B cell (primary cell): Measurements from ENCODE around the gene CDKN2D. TPM values are rescaled to one million over a fixed set of nuclear protein-coding genes. Genes with fewer than 3 reads are reported as not detected.

Source experiments
- ATAC-seq: fragments of 200-7000 bp; cut with Tn5 transposase; one replicate; pipeline ENCODE4 v1.10.0; 2021; ENCODE audit warnings: low read depth, mild to moderate bottlenecking, moderate number of reproducible peaks, moderate library complexity
- CTCF ChIA-PET: fragments of 350-600 bp; sonication (Branson Sonifier 250); formaldehyde crosslinking; loops from one replicate; lab custom pipeline; 2021; ENCODE audit warnings: antibody characterized with exemption, inconsistent platforms; lab: Charles Lee
- POLR2A ChIA-PET: fragments of 350-600 bp; sonication (Branson Sonifier 250); formaldehyde crosslinking; loops from one replicate; lab custom pipeline; 2021; ENCODE audit warnings: antibody characterized with exemption; lab: Charles Lee
- DNase-seq: peaks from one replicate; pipeline ENCODE4 v3.0.0; 2013
- H2AFZ ChIP-seq: 2 replicates; pipeline ENCODE4 v1.6.1; 2012; ENCODE audit warnings: mild to moderate bottlenecking, low read depth, low read length; ENCODE audit not compliant: insufficient read depth, poor library complexity, severe bottlenecking
- H3K27ac ChIP-seq, 2 donors: 1 replicate in 1 of 2; 2 replicates in 1 of 2; pipeline ENCODE4 v1.5.1; 2012 to 2013; ENCODE audit warnings: low read length in 2 of 2, mild to moderate bottlenecking in 2 of 2, moderate library complexity in 1 of 2
- H3K27me3 ChIP-seq, 4 experiments: fragments of 200-600 bp in 1 of 4; sonication (generic) in 1 of 4; replicated peaks in 1 of 4; 1 replicate in 2 of 4; 2 replicates in 2 of 4; pipeline versions ENCODE4 v1.6.1 to v1.7.0; 2013 to 2016; ENCODE audit warnings: low read length in 3 of 4, mild to moderate bottlenecking in 2 of 4, mixed read lengths in 1 of 4, moderate library complexity in 1 of 4; ENCODE audit not compliant: insufficient read depth in 4 of 4, control insufficient read depth in 3 of 4; ENCODE audit errors: control extremely low read depth in 1 of 4
- H3K36me3 ChIP-seq, 2 experiments: replicated peaks in 1 of 2; 1 replicate in 1 of 2; 2 replicates in 1 of 2; pipeline versions ENCODE4 v1.6.1 to v1.7.1; 2013; ENCODE audit warnings: low read length in 1 of 2; ENCODE audit not compliant: insufficient read depth in 2 of 2, control insufficient read depth in 1 of 2; ENCODE audit errors: control extremely low read depth in 1 of 2, extremely low read depth in 1 of 2
- H3K4me1 ChIP-seq, 2 donors: fragments of 200-600 bp in 1 of 2; sonication (generic) in 1 of 2; 1 replicate in 1 of 2; 2 replicates in 1 of 2; pipeline versions ENCODE4 v1.5.1 to v1.6.1; 2013 to 2017; ENCODE audit warnings: low read length in 2 of 2; ENCODE audit not compliant: control insufficient read depth in 2 of 2, insufficient read depth in 2 of 2
- H3K4me2 ChIP-seq: replicated peaks from 2 replicates; pipeline ENCODE3; 2012; ENCODE audit warnings: mild to moderate bottlenecking, low read depth, low read length; ENCODE audit not compliant: poor library complexity, severe bottlenecking
- H3K4me3 ChIP-seq, 5 experiments: fragments of 200-600 bp in 1 of 5; sonication (generic) in 1 of 5; 1 replicate in 3 of 5; 2 replicates in 2 of 5; pipeline versions ENCODE4 v1.5.1 to v1.7.0; 2011 to 2016; ENCODE audit warnings: low read length in 4 of 5, mild to moderate bottlenecking in 4 of 5, low read depth in 2 of 5, control low read depth in 1 of 5, moderate library complexity in 1 of 5; ENCODE audit not compliant: insufficient read depth in 1 of 5; ENCODE audit errors: control extremely low read depth in 1 of 5, extremely low read depth in 1 of 5
- H3K79me2 ChIP-seq: fragments of 200-600 bp; sonication (generic); one replicate; pipeline ENCODE4 v1.6.0; 2016; ENCODE audit warnings: low read length; ENCODE audit not compliant: control insufficient read depth, insufficient read depth
- H3K9ac ChIP-seq: fragments of 200-600 bp; sonication (generic); 2 replicates; pipeline ENCODE4 v1.6.1; 2017; ENCODE audit warnings: mild to moderate bottlenecking, low read length, moderate library complexity
- H3K9me3 ChIP-seq, 3 donors: one replicate each; pipeline versions ENCODE4 v1.6.1 to v1.7.1; 2013; ENCODE audit warnings: low read length in 2 of 3; ENCODE audit not compliant: control insufficient read depth in 2 of 3, insufficient read depth in 1 of 3; ENCODE audit errors: control extremely low read depth in 1 of 3
- H4K20me1 ChIP-seq: 2 replicates; pipeline ENCODE4 v1.6.0; 2012; ENCODE audit warnings: mild to moderate bottlenecking, low read length; ENCODE audit not compliant: insufficient read depth, control insufficient read depth, poor library complexity, severe bottlenecking
- H3K27ac Mint-ChIP-seq: one replicate; pipeline ENCODE4 v1.8.0; 2021; ENCODE audit warnings: mixed read lengths
- H3K27me3 Mint-ChIP-seq: one replicate; pipeline ENCODE4 v1.8.0; 2021; ENCODE audit warnings: mixed read lengths
- H3K4me1 Mint-ChIP-seq: one replicate; pipeline ENCODE4 v1.8.0; 2021; ENCODE audit warnings: mixed read lengths
- H3K4me3 Mint-ChIP-seq: one replicate; pipeline ENCODE4 v1.8.0; 2021; ENCODE audit warnings: mixed read lengths
- H3K9me3 Mint-ChIP-seq: one replicate; pipeline ENCODE4 v1.8.0; 2022; ENCODE audit warnings: mixed read lengths; ENCODE audit not compliant: insufficient read depth
- CTCF ChIP-seq: fragments of 200-600 bp; IDR thresholded peaks from one replicate; pipeline ENCODE4 v1.8.0; 2022; ENCODE audit warnings: antibody characterized with exemption, mild to moderate bottlenecking
- EZH2 ChIP-seq: IDR thresholded peaks from 2 replicates; pipeline ENCODE4 v1.6.1; 2012; ENCODE audit warnings: borderline replicate concordance, low read depth, mild to moderate bottlenecking, moderate library complexity, low read length; ENCODE audit not compliant: insufficient read depth, poor library complexity, severe bottlenecking
- WGBS: methylation state at CpG from one replicate; pipeline ENCODE4 v1.1.5; 2013; ENCODE audit warnings: missing lambda C conversion rate; ENCODE audit not compliant: insufficient coverage; 5-methylcytosine and 5-hydroxymethylcytosine counted together
- intact Hi-C: fragments of 100-400 bp; cut with micrococcal nuclease; formaldehyde crosslinking; loops from one replicate; pipeline ENCODE4 v1.10.0; 2022
- polyA plus RNA-seq: library from polyadenylated mRNA; depleted of rRNA; stranded (reverse); fragments of >200 nt; gene quantifications from 2 replicates; pipeline ENCODE4 v1.2.3, GENCODE V29; 2012
- total RNA-seq, 2 donors: library from RNA; stranded (reverse); fragments of 120-200 nt in 1 of 2; gene quantifications; 1 replicate in 1 of 2; 2 replicates in 1 of 2; pipeline versions ENCODE4 v1.2.3 to v1.2.4, GENCODE V29; 2013 to 2022

Gene CDKN2D
- total and polyA plus RNA-seq, 2 donors (not counting 1 experiment from before 2014, with no cell fraction given): 38.4 to 122 TPM

- Histone ChIP-seq H3K4me1 (peaks cover 37 to 44% of the 10 kb centered on the region in 2 donors), H3K4me2 (no peak overlapping the region), H3K9ac (no peak overlapping the region), H2AFZ (no peak overlapping the region), H3K36me3 (peaks cover 7 to 80% of the 10 kb centered on the region in 2 experiments), H3K27me3 (no peaks in the 10 kb centered on the region), H4K20me1 (peaks cover 36% of the 10 kb centered on the region), H3K9me3 (peaks cover 0 to 5% (median 0%) of the 10 kb centered on the region in 3 donors), H3K4me3 (no peak overlapping the region), H3K79me2 (peaks cover 16% of the 10 kb centered on the region), H3K27ac (peak overlapping the region; percentile 38 to 81)
- Mint-ChIP-seq H3K27ac (peak overlapping the region; percentile 80), H3K4me3 (no peak overlapping the region), H3K4me1 (peaks cover 34% of the 10 kb centered on the region), H3K9me3 (no peaks in the 10 kb centered on the region), H3K27me3 (no peaks in the 10 kb centered on the region)
- DNase-seq (no peak), ATAC-seq (no peak)
- intact Hi-C loops: no loop called here
- ChIA-PET CTCF (interaction anchor here (0.6 to 2.1 kb wide), 6 partner anchors 8 to 145 kb away, joined by 3 to 7 read pairs (median 3); partner anchors contain the start of gene KRI1), POLR2A (interaction anchor here (0.5 to 1.8 kb wide), 3 partner anchors 8 to 446 kb away, joined by 3 to 26 read pairs (median 8); partner anchors contain the start of gene KRI1)
- TF ChIP-seq EZH2: no peak
- no peak for TF ChIP-seq CTCF
- no CpG with 5 or more reads among the region's 7 CpGs for WGBS
Observed at GRCh38 chr19:10555610-10555973, 13.2 kb downstream of the CDKN2D start.
